K562 (cell line): ENCODE measurements around the gene THAP5. TPM values are rescaled to one million over a fixed set of nuclear protein-coding genes. Genes with fewer than 3 reads are reported as not detected.
"Not testable (repeated sequence)": the region's sequence is repeated elsewhere in the genome, so short reads cannot be mapped to it uniquely, and the experiment has no call there.

Source experiments
- ATAC-seq: fragments of 200-7000 bp; cut with Tn5 transposase; 3 replicates; pipeline ENCODE4 v1.9.1; 2020; ENCODE audit warnings: moderate library complexity
- BruUV-seq: library from RNA; stranded (reverse); fragments of 400-500 nt; replicated peaks from 2 replicates; lab custom pipeline; 2021; lab: Mats Ljungman, UMichigan
- CTCF ChIA-PET: fragments of 300-600 bp; formaldehyde crosslinking; extraction: SDS; loops from one replicate; lab custom pipeline; 2021; ENCODE audit warnings: low intra/inter-chr PET ratio; lab: Yijun Ruan, JAX
- POLR2A ChIA-PET: fragments of 300-600, 350-650 bp; sonication (Branson Sonifier 250); formaldehyde crosslinking; extraction: SDS; loops from one replicate; lab custom pipeline; 2021; ENCODE audit warnings: antibody characterized with exemption, inconsistent platforms; lab: Yijun Ruan, JAX
- DNase-seq, 4 experiments: peaks; one replicate each; pipeline versions ENCODE4 v3.0.0 to v3.0.0-alpha.2; 2011 to 2018; ENCODE audit warnings: low spot score in 3 of 4, mixed read lengths in 3 of 4; ENCODE audit errors: extremely low read depth in 1 of 4
- FAIRE-seq: peaks from 2 replicates; lab custom pipeline; 2011; peaks lifted over from hg19 to GRCh38; lab: Jason Lieb, UNC
- H2AFZ ChIP-seq: 2 replicates; pipeline ENCODE4 v1.6.0; 2011; ENCODE audit warnings: low read depth, low read length, control low read depth, inconsistent platforms
- H3K27ac ChIP-seq: fragments of 200-600 bp; 3 replicates; pipeline ENCODE4 v1.8.0; 2011; ENCODE audit warnings: low read depth, mild to moderate bottlenecking, control low read depth, inconsistent platforms, low read length, moderate library complexity, mixed read lengths; ENCODE audit errors: extremely low read depth
- H3K27me3 ChIP-seq, 2 experiments: fragments of 300-600 bp in 1 of 2; 2 replicates in 1 of 2; 3 replicates in 1 of 2; pipeline versions ENCODE4 v1.6.0 to v1.8.0; 2011; ENCODE audit warnings: inconsistent platforms in 2 of 2, low read length in 2 of 2, mild to moderate bottlenecking in 1 of 2, mixed read lengths in 1 of 2, moderate library complexity in 1 of 2; ENCODE audit not compliant: control insufficient read depth in 2 of 2, insufficient read depth in 2 of 2
- H3K36me3 ChIP-seq: fragments of 300-600 bp; 3 replicates; pipeline ENCODE4 v1.8.0; 2011; ENCODE audit warnings: mild to moderate bottlenecking, low read length, inconsistent platforms; ENCODE audit not compliant: control insufficient read depth, insufficient read depth
- H3K4me1 ChIP-seq, 2 experiments: fragments of 200-600 bp in 1 of 2; replicated peaks in 1 of 2; 2 replicates in 1 of 2; 3 replicates in 1 of 2; pipeline versions ENCODE4 v1.5.1 to v1.8.0; 2011; ENCODE audit warnings: inconsistent platforms in 2 of 2, low read length in 2 of 2, mild to moderate bottlenecking in 1 of 2, mixed read lengths in 1 of 2, moderate library complexity in 1 of 2; ENCODE audit not compliant: control insufficient read depth in 2 of 2, insufficient read depth in 2 of 2
- H3K4me2 ChIP-seq: 2 replicates; pipeline ENCODE4 v1.6.1; 2011; ENCODE audit warnings: low read length, control low read depth, inconsistent platforms, mixed read lengths; ENCODE audit not compliant: insufficient read depth
- H3K4me3 ChIP-seq: fragments of 200-600 bp; sonication (generic), shearing (Covaris generic); 2 replicates; pipeline ENCODE4 v1.5.1; 2016; ENCODE audit warnings: control low read depth, inconsistent platforms
- H3K79me2 ChIP-seq: fragments of 200-600 bp; 3 replicates; pipeline ENCODE4 v1.8.0; 2011; ENCODE audit warnings: low read length, inconsistent platforms; ENCODE audit not compliant: control insufficient read depth, insufficient read depth
- H3K9ac ChIP-seq, 2 experiments: 2 replicates each; pipeline versions ENCODE4 v1.6.0 to v1.6.1; 2011; ENCODE audit warnings: low read depth in 2 of 2, low read length in 2 of 2, control low read depth in 1 of 2, inconsistent platforms in 1 of 2, mild to moderate bottlenecking in 1 of 2, mixed read lengths in 1 of 2; ENCODE audit not compliant: insufficient read depth in 1 of 2
- H3K9me1 ChIP-seq: one replicate; pipeline ENCODE4 v1.6.0; 2011; ENCODE audit warnings: inconsistent platforms, mild to moderate bottlenecking, low read length, moderate library complexity; ENCODE audit not compliant: control insufficient read depth, insufficient read depth
- H3K9me3 ChIP-seq: replicated peaks from 2 replicates; pipeline ENCODE4 v1.5.1; 2011; ENCODE audit warnings: low read depth, low read length, inconsistent platforms; ENCODE audit not compliant: control insufficient read depth, insufficient read depth
- H4K20me1 ChIP-seq: replicated peaks from 2 replicates; pipeline ENCODE4 v1.6.1; 2011; ENCODE audit warnings: low read length, inconsistent platforms, mixed read lengths; ENCODE audit not compliant: control insufficient read depth, insufficient read depth
- BACH1 ChIP-seq: fragments of 200-800 bp; sonication (Bioruptor generic); IDR thresholded peaks from 2 replicates; pipeline ENCODE4 v1.6.1; 2016; ENCODE audit warnings: missing genetic modification characterization, missing compliant biosample characterization
- EHMT2 ChIP-seq: fragments of 450-650 bp; IDR thresholded peaks from 2 replicates; pipeline ENCODE4 v1.6.1; 2018; ENCODE audit warnings: antibody characterized with exemption
- ETV6 ChIP-seq, 3 experiments: fragments of 150-350 bp in 1 of 3; sonication (generic) in 1 of 3; formaldehyde crosslinking in 1 of 3; IDR thresholded peaks; 2 replicates each; pipeline versions ENCODE4 v1.6.1 to v1.8.0; 2014 to 2022; ENCODE audit warnings: borderline replicate concordance in 2 of 3, low read depth in 2 of 3, antibody characterized with exemption in 1 of 3, low read length in 1 of 3, mild to moderate bottlenecking in 1 of 3, missing genetic modification reagents in 1 of 3
- MTA3 ChIP-seq: fragments of 450-650 bp; formaldehyde crosslinking; IDR thresholded peaks from 2 replicates; pipeline ENCODE4 v1.6.1; 2017; ENCODE audit warnings: mild to moderate bottlenecking, borderline replicate concordance
- TEAD4 ChIP-seq, 2 experiments: sonication (generic) in 1 of 2; formaldehyde crosslinking in 1 of 2; IDR thresholded peaks; 2 replicates each; pipeline versions ENCODE4 v1.6.1 to v1.8.0; 2012 to 2022; ENCODE audit warnings: borderline replicate concordance in 1 of 2, inconsistent platforms in 1 of 2, low read length in 1 of 2, mild to moderate bottlenecking in 1 of 2, missing genetic modification reagents in 1 of 2
- WGBS: fragments of 100-300 bp; shearing (Covaris generic); methylation state at CpG from one replicate; pipeline ENCODE4 v1.1.6; 2016; ENCODE audit warnings: low coverage, mixed read lengths; ENCODE audit not compliant: insufficient coverage; ENCODE audit errors: missing lambda C conversion rate; 5-methylcytosine and 5-hydroxymethylcytosine counted together
- in situ Hi-C: fragments of 300-500 bp; cut with MboI; formaldehyde crosslinking; loops from 4 replicates; pipeline ENCODE4 v1.15.0; 2018; ENCODE audit warnings: inconsistent platforms, mixed read lengths
- intact Hi-C: fragments of 100-400 bp; cut with micrococcal nuclease; formaldehyde crosslinking; loops from 2 replicates; pipeline ENCODE4 v1.14.2; 2022
- polyA plus RNA-seq, 8 experiments: library from polyadenylated mRNA; depleted of rRNA in 4 of 8; stranded (reverse) in 5 of 8; unstranded in 3 of 8; fragments of >200 nt; fragmentation: Nextera tagmentation in 2 of 8; fragmentation: Illumina TruSeq in 1 of 8; extraction: Ambion mirVana in 2 of 8; extraction: Trizol in 1 of 8; gene quantifications; 2 replicates each; pipeline versions ENCODE4 v1.2.1 to v1.2.3, GENCODE V29; 2011 to 2014; ENCODE audit warnings: inconsistent platforms in 1 of 8, missing spikeins in 1 of 8
- total RNA-seq, 7 experiments: library from RNA; depleted of rRNA in 6 of 7; stranded (reverse); fragments of >200 nt in 6 of 7; fragmentation: Illumina TruSeq in 2 of 7; extraction: Trizol in 2 of 7; gene quantifications; 2 replicates each; pipeline versions ENCODE4 v1.2.1 to v1.2.3, GENCODE V29; 2011 to 2021; ENCODE audit warnings: low replicate concordance in 1 of 7

The THAP5 gene
- total and polyA plus RNA-seq, 9 of the 15 experiments (the other 6 are each of a cell fraction or from before 2014, with no cell fraction given), result 16.5 to 58.1 (median 28.2) TPM

DNA sequence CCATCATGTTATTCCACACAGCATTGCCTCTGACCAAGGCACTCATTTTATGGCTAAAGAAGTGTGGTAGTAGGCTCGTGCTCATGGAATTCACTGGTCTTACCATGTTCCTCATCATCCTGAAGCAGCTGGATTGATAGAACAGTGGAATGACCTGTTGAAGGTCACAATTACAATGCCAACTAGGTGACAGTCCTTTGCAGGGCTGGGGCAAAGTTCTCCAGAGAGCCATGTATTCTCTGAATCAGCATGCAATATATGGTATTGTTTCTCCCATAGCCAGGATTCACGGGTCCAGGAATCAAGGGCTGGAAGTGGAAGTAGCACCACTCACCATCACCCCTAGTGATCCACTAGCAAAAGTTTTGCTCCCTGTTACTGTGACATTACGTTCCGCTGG, 30.8 kb downstream of the THAP5 start:
- CTCF ChIA-PET; BruUV-seq; H3K36me3 ChIP-seq; H3K4me3 ChIP-seq; H3K27me3 ChIP-seq; FAIRE-seq; ATAC-seq; H4K20me1 ChIP-seq; H3K79me2 ChIP-seq; intact Hi-C loops; H3K9ac ChIP-seq; in situ Hi-C loops; DNase-seq; H3K9me3 ChIP-seq; H3K9me1 ChIP-seq; TF ChIP-seq TEAD4 (IDR thresholded peaks at IDR 0.05; ENCODE audit: low read length); ETV6 (CRISPR knock-in tag; IDR thresholded peaks at IDR 0.05; ENCODE audit: borderline replicate concordance): not testable (repeated sequence)
- Histone ChIP-seq H3K27ac (peak overlapping the region; percentile 8; the same call in 1 of the 3 replicates), H2AFZ (peak overlapping the region; percentile 42; the same call in 1 of the 2 replicates), H3K4me2 (peak overlapping the region; percentile 60), H3K4me1 (peaks cover 9 to 36% of the 10 kb centered on the region in 2 experiments)
- POLR2A ChIA-PET, result interaction anchor here (0.6 to 2.1 kb wide), 3 partner anchors 12 to 53 kb away, joined by 3 to 9 read pairs (median 3); partner anchors contain the start of gene PNPLA8
- 38% methylated on average over 4 of the region's 4 CpGs for WGBS
- peak; percentile 4; the same call in 1 of the 2 replicates for TF ChIP-seq EHMT2
- TF ChIP-seq BACH1, result 0 out of 2 replicates have a peak, but pooled peaks have one; percentile 16
- TF ChIP-seq TEAD4 (CRISPR knock-in tag; IDR thresholded peaks at IDR 0.05; ENCODE audit: borderline replicate concordance), result 0 out of 2 replicates have a peak, but pooled peaks have one; percentile 21
- TF ChIP-seq MTA3, result 0 out of 2 replicates have a peak, but pooled peaks have one; percentile 4
- 0 out of 4 replicates have a peak, but pooled peaks of 1 of the 2 experiments have one; percentile 0 for TF ChIP-seq ETV6 (IDR thresholded peaks at IDR 0.05; ENCODE audit: borderline replicate concordance in 1 of 2, low read depth in 2 of 2, low read length in 1 of 2)
